Suppressor macrophage treated with lipopolysaccharide for 4 hours (primary cell): Measurements from ENCODE around the gene PBOV1.

ENCODE experiments used
- DNase-seq: peaks from one replicate; pipeline ENCODE4 v3.0.0-alpha.2; 2020

The PBOV1 gene

GRCh38 chr6:138204303-138204702, 14.0 kb downstream of the PBOV1 start:
- DNase-seq, result no peak

DNA sequence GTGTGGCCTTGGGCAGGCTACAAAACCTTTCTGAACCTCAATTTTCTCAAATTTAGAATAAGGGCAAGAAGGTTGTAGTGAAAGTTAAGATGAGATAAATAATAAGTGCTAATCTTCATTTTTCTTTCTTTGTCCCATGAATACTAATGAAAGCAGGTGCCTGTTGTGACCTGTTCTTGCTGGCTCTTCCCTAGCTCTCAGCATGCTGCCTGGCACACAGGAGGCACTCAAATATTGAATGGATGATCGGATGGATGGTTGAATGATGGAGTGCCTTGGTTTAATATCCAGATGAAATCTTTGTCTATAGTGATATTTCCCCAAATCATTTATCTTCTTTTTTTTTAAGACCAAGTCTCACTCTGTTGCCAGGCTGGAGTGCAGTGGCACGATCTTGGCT, 15.0 kb downstream of the PBOV1 start:
- no peak for DNase-seq

GRCh38 chr6:138201836-138202235, 16.5 kb downstream of the PBOV1 start:
- no peak for DNase-seq

DNA sequence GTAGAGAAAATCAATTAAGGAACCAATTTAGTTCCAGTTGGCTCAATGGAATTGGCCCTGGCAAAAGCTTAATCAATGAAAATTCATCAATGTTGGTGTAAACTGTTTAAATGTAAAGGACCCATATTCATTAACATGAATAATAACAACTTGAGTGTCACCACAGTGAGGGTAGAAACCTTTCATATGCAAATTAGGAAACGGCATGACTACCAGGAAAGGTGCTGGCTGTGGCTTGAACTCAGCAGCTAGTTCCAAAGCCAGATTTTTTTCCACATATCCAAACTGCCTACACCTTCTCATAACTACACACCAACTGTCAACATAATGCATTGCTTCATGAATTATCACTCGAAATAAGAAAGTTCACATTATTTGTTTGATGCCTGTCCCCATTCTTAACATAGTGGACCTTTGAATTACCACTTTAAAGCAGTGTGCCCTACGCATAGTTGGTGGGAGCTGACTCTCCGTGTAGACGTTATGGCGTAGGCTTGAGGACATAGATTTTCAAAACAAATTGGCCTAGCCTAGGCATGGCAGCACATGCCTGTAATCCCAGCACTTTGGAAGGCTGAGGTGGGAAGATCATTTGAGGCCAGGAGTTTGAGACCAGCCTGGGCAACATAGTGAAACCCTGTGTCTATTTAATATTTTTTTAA, 19.7 kb downstream of the PBOV1 start:
- no peak for DNase-seq

DNA sequence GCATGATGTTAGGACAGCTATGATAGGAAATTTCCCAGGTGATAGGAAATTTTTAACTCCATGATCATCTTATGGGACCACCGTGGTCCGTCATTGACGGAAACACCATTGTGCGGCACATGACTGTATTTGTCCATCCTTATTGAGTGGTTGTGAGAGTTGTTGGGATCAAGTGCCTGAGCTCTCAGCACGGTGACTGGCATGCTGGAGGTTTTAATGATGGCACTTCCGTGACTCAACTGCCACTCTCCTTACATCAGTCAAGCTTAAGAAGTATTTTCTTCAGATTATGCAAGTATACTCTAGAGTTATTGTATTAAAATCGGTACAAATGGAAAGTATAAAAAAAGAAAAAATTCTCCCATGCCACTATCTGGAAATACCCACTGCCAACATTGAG, 20.7 kb downstream of the PBOV1 start:
- DNase-seq, result no peak

- no peak for DNase-seq
Observed at GRCh38 chr6:138196122-138196738, 22.1 kb downstream of the PBOV1 start.

DNA sequence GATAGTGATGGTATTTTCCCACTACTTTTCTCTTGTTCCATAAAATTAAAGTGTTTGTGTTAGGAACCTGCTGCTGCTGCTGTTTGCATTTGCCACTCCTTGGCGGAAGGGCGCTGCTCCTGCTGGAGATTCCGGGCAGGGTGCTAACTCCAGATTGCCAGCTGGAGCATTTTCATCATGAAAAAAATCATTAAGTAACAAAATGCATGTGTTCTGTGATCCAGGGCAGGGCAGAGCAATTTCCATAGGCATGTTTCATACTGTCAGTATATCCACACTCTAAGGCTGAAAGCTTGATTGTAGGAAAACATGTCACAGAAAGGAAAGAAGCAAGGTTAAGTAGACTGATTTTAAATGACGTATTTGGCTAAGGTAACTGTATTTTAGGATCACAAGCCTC, 24.0 kb downstream of the PBOV1 start:
- DNase-seq, result no peak

GRCh38 chr6:138188278-138188941, 29.9 kb downstream of the PBOV1 start:
- DNase-seq, result no peak

GRCh38 chr6:138187156-138187555, 31.1 kb downstream of the PBOV1 start:
- DNase-seq, result no peak

- no peak for DNase-seq
Observed at GRCh38 chr6:138184230-138184629, 34.1 kb downstream of the PBOV1 start.

- DNase-seq, result no peak
Observed at GRCh38 chr6:138183790-138184134, 34.5 kb downstream of the PBOV1 start.

- DNase-seq, result no peak
Observed at GRCh38 chr6:138182939-138183789, 35.1 kb downstream of the PBOV1 start.

DNA sequence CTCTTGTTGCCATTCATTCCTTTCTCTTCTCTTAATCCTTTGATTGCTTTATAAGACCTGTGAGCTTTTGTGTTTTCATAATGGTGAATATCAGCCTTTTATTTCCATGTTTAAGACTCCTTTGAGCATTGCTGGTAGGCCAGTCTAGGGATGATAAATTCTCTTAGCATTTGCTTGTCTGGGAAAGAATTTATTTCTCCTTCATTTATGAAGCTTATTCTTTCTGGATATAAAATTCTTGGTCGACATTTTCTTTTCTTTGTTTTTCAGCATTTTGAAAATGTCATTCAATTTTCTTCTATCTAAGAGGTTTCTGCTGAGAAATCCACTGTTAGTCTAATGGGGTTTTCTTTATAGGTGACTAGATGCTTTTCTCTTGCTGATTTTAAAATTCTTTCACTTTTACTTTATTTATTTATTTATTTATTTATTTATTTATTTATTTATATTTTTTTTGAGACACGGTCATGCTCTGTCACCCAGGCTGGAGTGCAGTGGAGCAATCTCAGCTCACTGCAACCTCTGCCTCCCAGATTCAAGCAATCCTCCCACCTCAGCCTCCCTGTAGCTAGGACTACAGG, 41.5 kb downstream of the PBOV1 start:
- DNase-seq, result no peak

- no peak for DNase-seq
Observed at GRCh38 chr6:138175596-138175995, 42.7 kb downstream of the PBOV1 start.
